ENCODE results near the gene UCK2.

The UCK2 gene

GRCh38 chr1:165954940-165955339 lies 127.5 kb downstream of the UCK2 start:
- Histone ChIP-seq H3K9ac (peak overlapping the region in 2 of 11 experiments; percentile 2 to 22; a peak in 1 of 22 replicates), H3K4me1 (peaks cover 18 to 58% (median 41%) of the 10 kb centered on the region in 10 experiments), H3K27me3 (no peaks in the 10 kb centered on the region), H4K20me1 (no peaks in the 10 kb centered on the region), H3K36me3 (no peaks in the 10 kb centered on the region), H3K4me2 (peak overlapping the region; percentile 42 to 80 (median 67)), H3K9me3 (replicated peaks in 1 of 11) (no peaks in the 10 kb centered on the region), H3K4me3 (no peak overlapping the region), H3K27ac (peak overlapping the region in 5 of 11 experiments; percentile 37 to 65 (median 53); a peak in 7 of 22 replicates)
- no peak for TF ChIP-seq Cebpa-rat (IDR thresholded peaks at IDR 0.05)

GRCh38 chr1:165958306-165958705 lies 130.9 kb downstream of the UCK2 start:
- TF ChIP-seq Cebpa-rat (IDR thresholded peaks at IDR 0.05), result no peak
- Histone ChIP-seq H3K4me3 (no peak overlapping the region), H3K9me3 (replicated peaks in 1 of 11) (peaks cover 0 to 6% (median 0%) of the 10 kb centered on the region in 11 experiments; a peak in 3 of 22 replicates), H3K27me3 (no peaks in the 10 kb centered on the region), H4K20me1 (no peaks in the 10 kb centered on the region), H3K36me3 (no peaks in the 10 kb centered on the region), H3K27ac (no peak overlapping the region), H3K4me2 (peak overlapping the region in 8 of 11 experiments; percentile 13 to 80 (median 29); a peak in 14 of 22 replicates), H3K4me1 (peaks cover 18 to 58% (median 41%) of the 10 kb centered on the region in 10 experiments), H3K9ac (no peak overlapping the region)

GRCh38 chr1:165960136-165960535 lies 132.7 kb downstream of the UCK2 start:
- no peak for TF ChIP-seq Cebpa-rat (IDR thresholded peaks at IDR 0.05)
- peaks cover 5 to 40% (median 24%) of the 10 kb centered on the region in 10 experiments for H3K4me1 ChIP-seq
- no peaks in the 10 kb centered on the region for H3K36me3 ChIP-seq
- H3K4me2 ChIP-seq, result no peak overlapping the region
- H3K9ac ChIP-seq, result no peak overlapping the region
- H3K27ac ChIP-seq, result no peak overlapping the region
- H4K20me1 ChIP-seq, result no peaks in the 10 kb centered on the region
- H3K4me3 ChIP-seq, result no peak overlapping the region
- no peaks in the 10 kb centered on the region for H3K27me3 ChIP-seq
- peaks cover 0 to 6% (median 0%) of the 10 kb centered on the region in 11 experiments; a peak in 3 of 22 replicates for H3K9me3 ChIP-seq (replicated peaks in 1 of 11)

GRCh38 chr1:165960881-165961280 lies 133.5 kb downstream of the UCK2 start:
- Histone ChIP-seq H3K27me3 (no peaks in the 10 kb centered on the region), H3K4me1 (peaks cover 0 to 32% (median 17%) of the 10 kb centered on the region in 10 experiments; a peak in 15 of 20 replicates), H3K9me3 (replicated peaks in 1 of 11) (peaks cover 0 to 6% (median 0%) of the 10 kb centered on the region in 11 experiments; a peak in 3 of 22 replicates), H3K4me2 (no peak overlapping the region), H3K4me3 (no peak overlapping the region), H3K27ac (no peak overlapping the region), H3K36me3 (no peaks in the 10 kb centered on the region), H3K9ac (no peak overlapping the region), H4K20me1 (no peaks in the 10 kb centered on the region)
- TF ChIP-seq Cebpa-rat (IDR thresholded peaks at IDR 0.05), result no peak

Measured in BLaER1 treated with 17β-estradiol and CSF1 and Interleukin-3, amounts not matched to agents 10 nM and 100 nM (cell line).